ENCODE data around the gene STK39. TPM values are rescaled to one million over a fixed set of nuclear protein-coding genes. Genes with fewer than 3 reads are reported as not detected.

The STK39 gene
- total and polyA plus RNA-seq, 2 of the 4 experiments (the other 2 are of a cell fraction), result 11.8 to 16.4 TPM

- TF ChIP-seq MXI1 (IDR thresholded peaks at IDR 0.05; ENCODE audit: borderline replicate concordance, low read depth, low read length), result no peak
Observed at GRCh38 chr2:168234407-168235085, 12.8 kb downstream of the STK39 start (continued).

GRCh38 chr2:168233726-168234406 lies 13.5 kb downstream of the STK39 start:
- dilution Hi-C loops (cut with HindIII; ENCODE audit: low sequenced_read_pairs, unreplicated experiment), result no loop called here
- H3K9ac ChIP-seq (ENCODE audit: low read depth, low read length), result no peak overlapping the region
- ATAC-seq (ENCODE audit: low read depth) (peak; percentile 16), DNase-seq (peak; percentile 61)
- POLR2A ChIA-PET (ENCODE audit: unreplicated experiment), result no interaction called here
- no peak overlapping the region; the same call in 1 of the 2 replicates for H3K4me2 ChIP-seq (ENCODE audit: low read depth, low read length)
- in situ Hi-C loops (cut with MboI; ENCODE audit: low sequenced_read_pairs), result no loop called here
- H3K23ac ChIP-seq (ENCODE audit: low read depth, low read length), result no peak overlapping the region; the same call in 1 of the 2 replicates
- H4K5ac ChIP-seq (ENCODE audit: low read depth, low read length), result no peak overlapping the region
- peak overlapping the region; percentile 2 for H2BK20ac ChIP-seq (ENCODE audit: low read depth, low read length)
- no peak overlapping the region; the same call in 1 of the 2 replicates for H4K91ac ChIP-seq (ENCODE audit: insufficient read depth, low read depth, low read length)
- CTCF ChIA-PET, result no interaction called here
- no TSS peak for BruUV-seq (replicated peaks)
- no peak overlapping the region for H2BK5ac ChIP-seq (ENCODE audit: low read depth, low read length, poor library complexity, severe bottlenecking)
- intact Hi-C loops (cut with micrococcal nuclease), result no loop called here
- H3K14ac ChIP-seq (replicated peaks; ENCODE audit: low read depth, low read length), result peak overlapping the region; percentile 4
- H4K20me1 ChIP-seq (ENCODE audit: insufficient read depth, low read length), result 0 out of 2 replicates have a peak, but pooled peaks cover under 1% of the 10 kb centered on the region
- peaks cover 19 to 45% of the 10 kb centered on the region in 2 experiments for H3K79me1 ChIP-seq (ENCODE audit: low read depth in 1 of 2, low read length in 2 of 2)
- H2BK15ac ChIP-seq (ENCODE audit: low read depth, low read length), result peak overlapping the region; percentile 31; the same call in 1 of the 3 replicates
- peak overlapping the region; percentile 54; the same call in 1 of the 2 replicates for H3K18ac ChIP-seq (ENCODE audit: low read depth, low read length)
- H4K8ac ChIP-seq (ENCODE audit: low read depth in 2 of 2, low read length in 2 of 2), result peak overlapping the region in 1 of 2 experiments; percentile 36; a peak in 1 of 4 replicates
- H3K9me3 ChIP-seq (ENCODE audit: control insufficient read depth, insufficient read depth, low read length), result peaks cover 8% of the 10 kb centered on the region
- H3K36me3 ChIP-seq (ENCODE audit: control insufficient read depth, insufficient read depth, low read length), result 0 out of 2 replicates have a peak, but pooled peaks cover 2% of the 10 kb centered on the region
- peak overlapping the region; percentile 5; the same call in 1 of the 2 replicates for H2BK120ac ChIP-seq (ENCODE audit: low read depth, low read length)
- no peak overlapping the region for H2AFZ ChIP-seq (replicated peaks; ENCODE audit: low read length, poor library complexity)
- H3K27ac ChIP-seq (ENCODE audit: insufficient read depth, low read length), result no peak overlapping the region
- H3K9me1 ChIP-seq (ENCODE audit: insufficient read depth, low read length), result peaks cover 11% of the 10 kb centered on the region; the same call in 1 of the 2 replicates
- H3K27me3 ChIP-seq (ENCODE audit: control insufficient read depth, insufficient read depth, low read length), result no peaks in the 10 kb centered on the region
- H3K56ac ChIP-seq (ENCODE audit: extremely low read depth, insufficient read depth, low read length), result no peak overlapping the region
- H3K4me3 ChIP-seq (ENCODE audit: insufficient read depth, low read depth, low read length), result no peak overlapping the region
- no CpG with 5 or more reads among the region's 5 CpGs for WGBS, 2 experiments (ENCODE audit: extremely low coverage in 2 of 2, insufficient read length in 1 of 2)
- peak overlapping the region; percentile 59 for H3K4ac ChIP-seq (ENCODE audit: low read depth, low read length)
- H2AK9ac ChIP-seq (replicated peaks; ENCODE audit: low read depth, low read length, poor library complexity), result no peak overlapping the region
- no peak overlapping the region for H2AK5ac ChIP-seq (ENCODE audit: low read depth, low read length)
- H3K4me1 ChIP-seq (ENCODE audit: control insufficient read depth, insufficient read depth, low read length), result peaks cover 8% of the 10 kb centered on the region
- TF ChIP-seq MAZ (IDR thresholded peaks at IDR 0.05; ENCODE audit: borderline replicate concordance, low read depth, low read length) (no peak), CHD1 (IDR thresholded peaks at IDR 0.05; ENCODE audit: low read depth, low read length) (no peak), NFE2L2 (IDR thresholded peaks at IDR 0.05; ENCODE audit: low read depth, low read length) (no peak), FOS (IDR thresholded peaks at IDR 0.05; ENCODE audit: low read depth, low read length) (no peak), ELK1 (IDR thresholded peaks at IDR 0.05; ENCODE audit: borderline replicate concordance, low read depth, low read length) (no peak), RCOR1 (IDR thresholded peaks at IDR 0.05; ENCODE audit: insufficient replicate concordance, low read length) (no peak), MAFK (IDR thresholded peaks at IDR 0.05; ENCODE audit: low read depth, low read length) (no peak), USF2 (IDR thresholded peaks at IDR 0.05; ENCODE audit: low read depth, low read length) (no peak), POLR2A (IDR thresholded peaks at IDR 0.05; ENCODE audit: low read depth, low read length) (no peak), CTCF (conservative IDR thresholded peaks at IDR 0.05; ENCODE audit: low read depth, low read length) (no peak)
